HL-60 (cell line): ENCODE data around the gene NUDT22.

ENCODE experiments used
- DNase-seq, 2 experiments: peaks; one replicate each; pipeline ENCODE4 v3.0.0-alpha.2; 2010 to 2020; ENCODE audit warnings: low read depth in 1 of 2, low spot score in 1 of 2
- H3K27ac ChIP-seq: fragments of 250-450 bp; sonication (Bioruptor Pico); replicated peaks from 2 replicates; pipeline ENCODE4 v1.5.1; 2020; ENCODE audit warnings: mild to moderate bottlenecking, moderate library complexity
- H3K27me3 ChIP-seq: fragments of 250-450 bp; sonication (Bioruptor Pico); 2 replicates; pipeline ENCODE4 v1.5.1; 2021; ENCODE audit warnings: mild to moderate bottlenecking, moderate library complexity; ENCODE audit not compliant: insufficient read depth, poor library complexity, severe bottlenecking
- H3K4me3 ChIP-seq: replicated peaks from 2 replicates; pipeline ENCODE4 v1.5.1; 2011; ENCODE audit warnings: mild to moderate bottlenecking, control low read depth, low read length; ENCODE audit not compliant: insufficient read depth
- CTCF ChIP-seq: IDR thresholded peaks from one replicate; pipeline ENCODE4 v1.5.1; 2011; ENCODE audit warnings: low read length, control low read depth, inconsistent platforms; ENCODE audit not compliant: insufficient read depth
- GABPA ChIP-seq: IDR thresholded peaks from 2 replicates; pipeline ENCODE4 v1.6.1; 2012; ENCODE audit warnings: low read depth
- POLR2AphosphoS5 ChIP-seq: IDR thresholded peaks from 2 replicates; pipeline ENCODE4 v1.6.1; 2012; ENCODE audit warnings: low read depth
- REST ChIP-seq: IDR thresholded peaks from 2 replicates; pipeline ENCODE4 v1.6.1; 2012; ENCODE audit warnings: low read depth; ENCODE audit not compliant: insufficient replicate concordance
- SPI1 ChIP-seq: IDR thresholded peaks from 2 replicates; pipeline ENCODE4 v1.6.1; 2012; ENCODE audit warnings: low read depth, mild to moderate bottlenecking, borderline replicate concordance

NUDT22 gene

DNA sequence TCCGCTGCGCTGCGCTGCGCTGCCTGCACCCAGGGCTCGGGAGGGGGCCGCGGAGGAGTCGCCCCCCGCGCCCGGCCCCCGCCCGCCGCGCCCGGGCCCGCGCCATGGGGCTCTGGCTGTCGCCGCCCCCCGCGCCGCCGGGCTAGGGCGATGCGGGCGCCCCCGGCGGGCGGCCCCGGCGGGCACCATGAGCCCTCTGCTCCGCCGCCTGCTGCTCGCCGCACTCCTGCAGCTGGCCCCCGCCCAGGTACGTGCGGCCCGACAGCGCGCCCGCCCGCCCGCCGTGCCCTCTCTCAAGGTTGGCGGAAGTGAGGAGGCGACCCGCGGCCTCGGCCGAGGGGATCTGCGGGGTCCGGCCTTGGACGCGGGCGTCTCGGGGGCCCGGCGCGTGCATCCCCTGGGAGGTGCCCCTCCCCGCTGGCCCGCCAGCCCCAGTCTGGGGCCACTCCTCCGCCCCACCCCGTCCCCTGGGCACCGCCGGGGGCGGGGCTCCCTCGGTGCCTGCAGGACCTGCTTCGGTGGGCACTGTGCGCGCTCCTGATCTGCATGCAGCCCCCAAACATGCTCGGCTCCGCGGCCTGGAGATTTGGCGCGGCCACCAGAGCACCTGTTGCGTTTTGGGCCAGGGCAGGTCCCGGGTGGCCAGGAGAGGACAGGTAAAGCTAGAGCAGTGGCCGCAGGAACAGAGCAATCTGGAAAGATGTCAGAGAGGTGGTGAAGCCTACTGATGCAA, 8.7 kb downstream of the NUDT22 start:
- H3K27ac ChIP-seq = no peak overlapping the region
- TF ChIP-seq GABPA = no peak
- TF ChIP-seq SPI1 = no peak
- TF ChIP-seq REST = no peak
- no peak for TF ChIP-seq CTCF
- no peak for TF ChIP-seq POLR2AphosphoS5
- peak overlapping the region; percentile 53 for H3K4me3 ChIP-seq
- H3K27me3 ChIP-seq = no peaks in the 10 kb centered on the region
- no peak for DNase-seq

DNA sequence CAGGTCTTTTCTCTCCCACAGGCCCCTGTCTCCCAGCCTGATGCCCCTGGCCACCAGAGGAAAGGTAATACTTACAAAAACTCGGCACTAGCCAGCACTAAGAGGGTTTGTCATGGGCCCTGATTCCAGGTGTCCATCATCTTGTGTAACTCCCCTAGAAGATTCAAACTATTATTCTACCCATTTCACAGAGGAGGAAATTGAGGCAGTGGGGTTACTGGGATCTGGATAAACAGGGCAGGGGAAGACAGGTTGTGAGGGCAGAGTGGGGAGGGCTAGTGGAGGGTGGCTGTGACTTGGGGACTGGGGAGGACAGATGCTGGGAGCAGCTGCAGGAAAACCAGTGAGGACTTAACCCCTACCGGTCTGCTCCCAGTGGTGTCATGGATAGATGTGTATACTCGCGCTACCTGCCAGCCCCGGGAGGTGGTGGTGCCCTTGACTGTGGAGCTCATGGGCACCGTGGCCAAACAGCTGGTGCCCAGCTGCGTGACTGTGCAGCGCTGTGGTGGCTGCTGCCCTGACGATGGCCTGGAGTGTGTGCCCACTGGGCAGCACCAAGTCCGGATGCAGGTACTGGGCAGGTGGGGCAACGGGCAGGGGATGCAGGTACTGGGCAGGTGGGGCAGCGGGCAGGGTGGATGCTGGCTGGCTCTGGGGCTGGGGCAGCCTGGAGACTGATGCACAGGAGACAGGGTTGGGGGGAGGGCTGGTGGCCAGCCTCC, 9.5 kb downstream of the NUDT22 start:
- TF ChIP-seq POLR2AphosphoS5 (no peak), SPI1 (no peak), REST (no peak), GABPA (no peak), CTCF (no peak)
- Histone ChIP-seq H3K27me3 (no peaks in the 10 kb centered on the region), H3K27ac (no peak overlapping the region), H3K4me3 (peak overlapping the region; percentile 53)
- DNase-seq = no peak

GRCh38 chr11:64237484-64237951, 11.4 kb downstream of the NUDT22 start:
- Histone ChIP-seq H3K4me3 (no peak overlapping the region), H3K27me3 (no peaks in the 10 kb centered on the region), H3K27ac (peak overlapping the region; percentile 97)
- no peak for DNase-seq
- TF ChIP-seq SPI1 (no peak), GABPA (no peak), POLR2AphosphoS5 (no peak), REST (no peak), CTCF (no peak)
